Measurements from ENCODE around the gene DKC1. TPM values are rescaled to one million over a fixed set of nuclear protein-coding genes. Genes with fewer than 3 reads are reported as not detected.

The DKC1 gene
- total and polyA plus RNA-seq, 2 of the 13 experiments (the other 11 are each of a cell fraction or from before 2014, with no cell fraction given) = 61.6 to 102 TPM

- intact Hi-C loops (cut with micrococcal nuclease; ENCODE audit: unreplicated experiment) = no loop called here
- POLR2A ChIA-PET = no interaction called here
Measured at GRCh38 chrX:154785716-154786115, 23.1 kb downstream of the DKC1 start.

GRCh38 chrX:154791467-154791866 lies 28.8 kb downstream of the DKC1 start:
- DNase-seq (ENCODE audit: low spot score) = no peak
- H2AFZ ChIP-seq (ENCODE audit: low read length) = no peak overlapping the region
- H3K4me1 ChIP-seq (ENCODE audit: insufficient read depth, low read length) = peaks cover 18% of the 10 kb centered on the region; the same call in 1 of the 2 replicates
- no peak overlapping the region for H3K9ac ChIP-seq (ENCODE audit: insufficient read depth, low read depth, low read length)
- intact Hi-C loops (cut with micrococcal nuclease; ENCODE audit: unreplicated experiment) = no loop called here
- H3K4me3 ChIP-seq (replicated peaks in 1 of 3; ENCODE audit: insufficient read depth in 1 of 3, low read depth in 2 of 3, low read length in 3 of 3) = no peak overlapping the region
- ChIA-PET POLR2A (no interaction called here), CTCF (ENCODE audit: low intra/inter-chr PET ratio, low total read pairs) (no interaction called here)
- 75% methylated on average over 4 of the region's 4 CpGs for WGBS (ENCODE audit: low lambda C conversion rate)
- H3K36me3 ChIP-seq (replicated peaks in 1 of 2; ENCODE audit: control insufficient read depth in 1 of 2, insufficient read depth in 2 of 2, low read length in 2 of 2) = no peaks in the 10 kb centered on the region
- in situ Hi-C loops (cut with HindIII; ENCODE audit: extremely low pct_ligation_motif_present, low pct_unique_long_range_greater_than_20kb) = no loop called here
- H3K4me2 ChIP-seq (ENCODE audit: low read depth, low read length) = no peak overlapping the region
- H3K9me3 ChIP-seq (ENCODE audit: low read length) = no peaks in the 10 kb centered on the region
- no peaks in the 10 kb centered on the region for H3K79me2 ChIP-seq (ENCODE audit: insufficient read depth, low read length)
- no peaks in the 10 kb centered on the region for H4K20me1 ChIP-seq (ENCODE audit: insufficient read depth, low read length)
- H3K27ac ChIP-seq (ENCODE audit: extremely low read length, insufficient read depth, low read length) = no peak overlapping the region
- no peaks in the 10 kb centered on the region for H3K27me3 ChIP-seq (ENCODE audit: control insufficient read depth in 1 of 2, insufficient read depth in 2 of 2, low read length in 2 of 2)
- BruUV-seq (replicated peaks) = no TSS peak
- no peak for ATAC-seq
- no peak for FAIRE-seq
- no peak for TF ChIP-seq RFXAP (CRISPR knock-in tag; IDR thresholded peaks at IDR 0.05; ENCODE audit: borderline replicate concordance)
- no peak for TF ChIP-seq POGZ (CRISPR knock-in tag; IDR thresholded peaks at IDR 0.05)
- TF ChIP-seq SOX5 (CRISPR knock-in tag; IDR thresholded peaks at IDR 0.05; ENCODE audit: borderline replicate concordance) = no peak
- no peak for TF ChIP-seq FIP1L1 (IDR thresholded peaks at IDR 0.05; ENCODE audit: borderline replicate concordance, insufficient read depth, low read depth, low read length)
- TF ChIP-seq ZNF513 (CRISPR knock-in tag; conservative IDR thresholded peaks at IDR 0.05) = no peak
- TF ChIP-seq PPARG (CRISPR knock-in tag; conservative IDR thresholded peaks at IDR 0.05) = no peak
- TF ChIP-seq ZNF589 (CRISPR knock-in tag; conservative IDR thresholded peaks at IDR 0.05) = no peak
- TF ChIP-seq BCL6 (CRISPR knock-in tag; IDR thresholded peaks at IDR 0.05) = no peak
- no peak for TF ChIP-seq KMT2B (CRISPR knock-in tag; IDR thresholded peaks at IDR 0.05)
- no peak for TF ChIP-seq SMARCC2 (IDR thresholded peaks at IDR 0.05)
- TF ChIP-seq ZNF549 (CRISPR knock-in tag; IDR thresholded peaks at IDR 0.05) = no peak
- no peak for TF ChIP-seq CSRNP1 (CRISPR knock-in tag; IDR thresholded peaks at IDR 0.05)
- TF ChIP-seq ZNF33A (CRISPR knock-in tag; IDR thresholded peaks at IDR 0.05; ENCODE audit: borderline replicate concordance) = no peak
- TF ChIP-seq ZFP62 (CRISPR knock-in tag; IDR thresholded peaks at IDR 0.05) = no peak
- TF ChIP-seq GFI1 (CRISPR knock-in tag; IDR thresholded peaks at IDR 0.05; ENCODE audit: borderline replicate concordance) = no peak
- TF ChIP-seq ZFP90 (CRISPR knock-in tag; IDR thresholded peaks at IDR 0.05; ENCODE audit: borderline replicate concordance) = no peak
- no peak for TF ChIP-seq ZNF557 (CRISPR knock-in tag; IDR thresholded peaks at IDR 0.05)
- no peak for TF ChIP-seq ATAD3A (CRISPR knock-in tag; IDR thresholded peaks at IDR 0.05)

More at GRCh38 chrX:154785716-154786115, 23.1 kb downstream of the DKC1 start:
- peaks cover 8% of the 10 kb centered on the region for H3K4me1 ChIP-seq (ENCODE audit: insufficient read depth, low read length)
- CTCF ChIA-PET (ENCODE audit: low intra/inter-chr PET ratio, low total read pairs) = no interaction called here
- H3K27me3 ChIP-seq (ENCODE audit: control insufficient read depth in 1 of 2, insufficient read depth in 2 of 2, low read length in 2 of 2) = no peaks in the 10 kb centered on the region
- H3K4me3 ChIP-seq (replicated peaks in 1 of 3; ENCODE audit: insufficient read depth in 1 of 3, low read depth in 2 of 3, low read length in 3 of 3) = no peak overlapping the region
- no peak for TF ChIP-seq ZNF878 (CRISPR knock-in tag; IDR thresholded peaks at IDR 0.05)
- no peak for TF ChIP-seq ZIK1 (CRISPR knock-in tag; IDR thresholded peaks at IDR 0.05; ENCODE audit: borderline replicate concordance, low read depth)
- TF ChIP-seq ZNF577 (CRISPR knock-in tag; IDR thresholded peaks at IDR 0.05; ENCODE audit: borderline replicate concordance, low read depth) = no peak
- H4K20me1 ChIP-seq (ENCODE audit: insufficient read depth, low read length) = no peaks in the 10 kb centered on the region
- no peak overlapping the region for H3K9ac ChIP-seq (ENCODE audit: insufficient read depth, low read depth, low read length)
- no peaks in the 10 kb centered on the region for H3K36me3 ChIP-seq (replicated peaks in 1 of 2; ENCODE audit: control insufficient read depth in 1 of 2, insufficient read depth in 2 of 2, low read length in 2 of 2)
- no peak for DNase-seq (ENCODE audit: low spot score)
- no peaks in the 10 kb centered on the region for H3K79me2 ChIP-seq (ENCODE audit: insufficient read depth, low read length)
- no peak overlapping the region for H3K27ac ChIP-seq (ENCODE audit: extremely low read length, insufficient read depth, low read length)
- FAIRE-seq = no peak
- BruUV-seq (replicated peaks) = no TSS peak
- no peak for ATAC-seq
- H3K4me2 ChIP-seq (ENCODE audit: low read depth, low read length) = no peak overlapping the region
- 50% methylated on average over 1 of the region's 6 CpGs for WGBS (ENCODE audit: low lambda C conversion rate)
- H3K9me3 ChIP-seq (ENCODE audit: low read length) = no peaks in the 10 kb centered on the region
- in situ Hi-C loops (cut with HindIII; ENCODE audit: extremely low pct_ligation_motif_present, low pct_unique_long_range_greater_than_20kb) = no loop called here
- no peak overlapping the region for H2AFZ ChIP-seq (ENCODE audit: low read length)

Measured in HepG2 (cell line).